Upper lobe of right lung (tissue), 1 donor: Measurements from ENCODE around the gene CFAP46. TPM values are rescaled to one million over a fixed set of nuclear protein-coding genes. Genes with fewer than 3 reads are reported as not detected.
"Not testable (repeated sequence)": the region's sequence is repeated elsewhere in the genome, so short reads cannot be mapped to it uniquely, and the experiment has no call there.

ENCODE experiments used
- ATAC-seq: fragments of 200-7000 bp; cut with Tn5 transposase; one replicate; pipeline ENCODE4 v1.9.1; 2020; ENCODE audit warnings: mild to moderate bottlenecking, moderate library complexity
- DNase-seq: peaks from one replicate; pipeline ENCODE4 v3.0.0-alpha.2; 2020
- H3K27ac ChIP-seq: fragments of 200-600 bp; one replicate; pipeline ENCODE4 v1.8.0; 2022
- H3K27me3 ChIP-seq: fragments of 200-600 bp; one replicate; pipeline ENCODE4 v1.8.0; 2022; ENCODE audit warnings: mild to moderate bottlenecking
- H3K36me3 ChIP-seq: fragments of 200-600 bp; one replicate; pipeline ENCODE4 v1.8.0; 2022
- H3K4me1 ChIP-seq: fragments of 200-600 bp; one replicate; pipeline ENCODE4 v1.8.0; 2022
- H3K4me3 ChIP-seq: fragments of 200-600 bp; one replicate; pipeline ENCODE4 v1.8.0; 2022; ENCODE audit warnings: mild to moderate bottlenecking
- H3K9me3 ChIP-seq: fragments of 200-600 bp; one replicate; pipeline ENCODE4 v1.8.0; 2022
- intact Hi-C: fragments of 100-400 bp; cut with DNase I; formaldehyde crosslinking; loops from one replicate; pipeline ENCODE4 v1.11.0; 2022
- total RNA-seq: library from RNA; stranded (reverse); fragmentation: NEBNext Ultra II Directional; extraction: Animal tissue kit (Norgen Biotek cat#: 25700); gene quantifications from one replicate; pipeline ENCODE4 v1.2.1, GENCODE V29; 2021
- TF ChIP-seq, protein P1 (sequence below): fragments of 200-600 bp; IDR thresholded peaks from one replicate; pipeline ENCODE4 v1.8.0; 2022; ENCODE audit warnings: antibody characterized with exemption
- donor health status: DM: no; HTN: yes; CAD: no; lungs with severe emphysema.

CFAP46 gene
- total RNA-seq, 1 donor from 2014 or later = 0.52 TPM

DNA sequence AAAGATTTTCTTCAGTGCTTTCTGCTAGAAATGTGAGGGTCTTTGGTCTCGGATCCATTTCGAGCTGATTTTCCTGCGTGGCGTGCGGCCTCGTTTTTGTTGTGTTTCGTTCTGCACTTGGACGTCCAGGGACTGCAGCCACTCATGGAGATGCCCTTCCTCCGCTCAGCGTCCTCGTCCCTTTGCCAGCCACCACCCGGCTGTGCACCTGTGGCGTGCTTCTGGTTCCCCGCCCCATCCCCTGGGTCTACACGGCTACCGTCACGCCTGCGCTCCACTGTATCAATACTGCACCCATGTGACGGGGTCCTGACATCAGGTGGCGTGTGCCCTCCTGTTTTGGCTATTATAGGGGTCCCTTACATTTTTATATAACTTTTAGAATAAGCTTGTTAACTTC, 113.7 kb downstream of the CFAP46 start:
- Histone ChIP-seq H3K36me3 (no peaks in the 10 kb centered on the region), H3K27me3 (peaks cover 16% of the 10 kb centered on the region), H3K4me3 (no peak overlapping the region), H3K27ac (no peak overlapping the region), H3K4me1 (no peaks in the 10 kb centered on the region), H3K9me3 (no peaks in the 10 kb centered on the region)
- ATAC-seq (no peak), DNase-seq (no peak)
- intact Hi-C loops = no loop called here
- TF ChIP-seq, protein P1, sequence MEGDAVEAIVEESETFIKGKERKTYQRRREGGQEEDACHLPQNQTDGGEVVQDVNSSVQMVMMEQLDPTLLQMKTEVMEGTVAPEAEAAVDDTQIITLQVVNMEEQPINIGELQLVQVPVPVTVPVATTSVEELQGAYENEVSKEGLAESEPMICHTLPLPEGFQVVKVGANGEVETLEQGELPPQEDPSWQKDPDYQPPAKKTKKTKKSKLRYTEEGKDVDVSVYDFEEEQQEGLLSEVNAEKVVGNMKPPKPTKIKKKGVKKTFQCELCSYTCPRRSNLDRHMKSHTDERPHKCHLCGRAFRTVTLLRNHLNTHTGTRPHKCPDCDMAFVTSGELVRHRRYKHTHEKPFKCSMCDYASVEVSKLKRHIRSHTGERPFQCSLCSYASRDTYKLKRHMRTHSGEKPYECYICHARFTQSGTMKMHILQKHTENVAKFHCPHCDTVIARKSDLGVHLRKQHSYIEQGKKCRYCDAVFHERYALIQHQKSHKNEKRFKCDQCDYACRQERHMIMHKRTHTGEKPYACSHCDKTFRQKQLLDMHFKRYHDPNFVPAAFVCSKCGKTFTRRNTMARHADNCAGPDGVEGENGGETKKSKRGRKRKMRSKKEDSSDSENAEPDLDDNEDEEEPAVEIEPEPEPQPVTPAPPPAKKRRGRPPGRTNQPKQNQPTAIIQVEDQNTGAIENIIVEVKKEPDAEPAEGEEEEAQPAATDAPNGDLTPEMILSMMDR = no peak

DNA sequence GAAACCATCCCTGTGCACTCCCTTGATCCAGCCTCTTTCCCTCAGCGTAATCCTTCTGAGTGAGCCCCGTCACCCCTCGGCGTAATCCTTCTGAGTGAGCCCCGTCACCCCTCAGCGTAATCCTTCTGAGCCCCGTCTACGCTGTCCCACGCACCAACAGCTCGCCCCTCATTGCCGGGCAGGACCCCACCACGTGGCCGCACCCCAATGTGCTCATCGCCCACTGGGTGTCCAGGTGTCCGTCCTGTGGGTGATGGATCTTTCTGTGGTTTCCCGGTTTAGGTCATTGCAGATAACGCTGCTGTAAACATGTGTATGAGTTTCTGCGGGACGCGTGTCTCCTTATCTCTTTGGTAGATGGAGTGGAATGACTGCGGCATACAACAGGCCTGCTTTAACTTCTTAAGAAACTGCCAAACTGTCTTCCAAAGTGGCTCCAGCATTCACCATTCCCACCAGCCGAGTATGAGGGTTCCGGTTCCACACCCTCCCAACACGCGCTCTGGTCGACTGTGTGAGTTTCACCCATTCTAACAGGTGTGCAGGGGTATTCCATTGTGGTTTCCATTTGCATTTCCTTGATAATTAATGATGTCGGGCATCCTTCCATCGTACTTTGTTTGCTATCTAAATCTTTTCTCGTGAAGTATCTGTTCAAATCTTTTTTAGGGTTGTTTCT, 114.4 kb downstream of the CFAP46 start:
- H3K27ac ChIP-seq = no peak overlapping the region
- H3K27me3 ChIP-seq = peaks cover 9% of the 10 kb centered on the region
- TF ChIP-seq, protein P1 = no peak

DNA sequence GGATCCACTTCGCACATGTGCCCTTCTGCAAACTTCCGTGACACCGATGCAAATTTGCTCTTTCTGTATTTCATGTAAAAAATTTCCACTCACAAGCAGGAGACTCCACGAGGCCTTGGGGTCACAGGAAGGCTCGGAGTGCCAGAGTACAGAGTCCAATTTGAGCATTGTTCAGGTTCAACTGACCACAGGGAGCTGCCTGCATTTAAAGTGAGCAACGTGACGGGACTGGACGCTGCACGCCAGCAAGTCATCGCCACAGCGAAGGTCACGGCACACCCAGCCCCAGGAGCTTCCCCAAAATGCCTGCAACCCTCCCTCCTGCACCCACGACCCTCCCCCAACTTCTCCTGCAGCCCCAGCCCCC, 115.0 kb downstream of the CFAP46 start:
- H3K4me1 ChIP-seq = no peaks in the 10 kb centered on the region
- TF ChIP-seq, protein P1 = no peak
- intact Hi-C loops = no loop called here
- H3K27ac ChIP-seq = no peak overlapping the region
- H3K36me3 ChIP-seq = no peaks in the 10 kb centered on the region
- ATAC-seq (no peak), DNase-seq (no peak)
- H3K4me3 ChIP-seq = no peak overlapping the region
- peaks cover 5% of the 10 kb centered on the region for H3K27me3 ChIP-seq
- H3K9me3 ChIP-seq = no peaks in the 10 kb centered on the region

More for the DNA sequence above, 114.4 kb downstream of the CFAP46 start:
- intact Hi-C loops = no loop called here
- no peak for ATAC-seq
- Histone ChIP-seq H3K9me3 (no peaks in the 10 kb centered on the region), H3K4me1 (no peaks in the 10 kb centered on the region), H3K36me3 (no peaks in the 10 kb centered on the region), H3K4me3 (no peak overlapping the region)
- no peak for DNase-seq

DNA sequence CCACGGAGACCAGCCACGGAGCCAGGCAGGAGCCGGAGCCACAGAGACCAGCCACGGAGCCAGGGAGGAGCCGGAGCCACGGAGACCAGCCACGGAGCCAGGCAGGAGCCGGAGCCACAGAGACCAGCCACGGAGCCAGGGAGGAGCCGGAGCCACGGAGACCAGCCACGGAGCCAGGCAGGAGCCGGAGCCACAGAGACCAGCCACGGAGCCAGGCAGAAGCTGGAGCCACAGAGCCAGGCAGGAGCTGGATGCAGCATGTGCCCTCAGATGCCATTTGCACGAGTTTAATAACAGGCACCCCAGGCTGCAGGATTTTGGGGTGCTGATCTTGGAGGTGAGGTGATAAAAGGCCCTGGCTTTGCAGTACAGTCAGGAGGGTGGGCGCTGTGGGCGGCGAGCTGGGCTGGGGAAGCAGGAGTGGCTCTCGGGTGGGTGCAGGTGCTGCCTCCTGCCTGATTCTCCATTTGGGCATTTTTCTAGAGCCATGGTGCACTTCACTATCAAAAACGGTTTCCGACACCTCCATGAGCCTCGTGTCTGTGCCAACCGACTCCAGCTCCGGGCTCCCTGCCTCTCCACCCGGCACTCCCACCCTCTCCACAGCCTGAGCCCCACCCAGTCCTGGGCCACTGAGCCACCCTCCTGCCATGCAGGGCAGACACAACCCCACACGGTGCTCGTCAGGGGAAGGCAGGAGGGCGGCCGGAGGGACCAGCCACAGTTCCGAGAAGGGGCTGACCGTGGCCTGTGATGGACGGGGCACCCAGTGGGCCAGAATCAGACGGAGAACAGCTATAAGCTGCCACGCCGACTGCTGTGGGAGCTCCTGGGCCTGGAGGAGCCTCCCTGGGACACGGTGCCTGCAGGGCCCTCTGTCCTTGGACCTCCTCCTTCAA, 115.6 kb downstream of the CFAP46 start:
- Histone ChIP-seq H3K27ac (no peak overlapping the region), H3K4me3 (no peak overlapping the region), H3K27me3 (peaks cover 5% of the 10 kb centered on the region), H3K4me1 (no peaks in the 10 kb centered on the region), H3K36me3 (no peaks in the 10 kb centered on the region), H3K9me3 (no peaks in the 10 kb centered on the region)
- intact Hi-C loops = no loop called here
- DNase-seq = no peak
- no peak for ATAC-seq
- TF ChIP-seq, protein P1 = no peak

GRCh38 chr10:132825783-132826523, 116.4 kb downstream of the CFAP46 start:
- H3K4me3 ChIP-seq, H3K4me1 ChIP-seq, intact Hi-C loops, DNase-seq, H3K27ac ChIP-seq, H3K36me3 ChIP-seq, H3K9me3 ChIP-seq, H3K27me3 ChIP-seq, ATAC-seq: not testable (repeated sequence)
